ENCODE results near the gene SLC9A9.

The SLC9A9 gene

GRCh38 chr3:143693506-143693905, 154.8 kb downstream of the SLC9A9 start:
- DNase-seq (ENCODE audit: low spot score), result no peak

- no peak for DNase-seq (ENCODE audit: low spot score)
These were observed 161.6 kb downstream of the SLC9A9 start for GRCh38 chr3:143686638-143687197.

GRCh38 chr3:143685491-143685890, 162.8 kb downstream of the SLC9A9 start:
- DNase-seq (ENCODE audit: low spot score), result no peak

GRCh38 chr3:143677430-143677829, 170.8 kb downstream of the SLC9A9 start:
- DNase-seq (ENCODE audit: low spot score), result no peak

GRCh38 chr3:143676747-143677146, 171.5 kb downstream of the SLC9A9 start:
- DNase-seq (ENCODE audit: low spot score), result no peak

GRCh38 chr3:143676021-143676420, 172.2 kb downstream of the SLC9A9 start:
- no peak for DNase-seq (ENCODE audit: low spot score)

- peak; percentile 19 for DNase-seq (ENCODE audit: low spot score)
These were observed 173.9 kb downstream of the SLC9A9 start for GRCh38 chr3:143674100-143674968.

GRCh38 chr3:143672396-143673165, 175.7 kb downstream of the SLC9A9 start:
- DNase-seq (ENCODE audit: low spot score), result no peak

GRCh38 chr3:143671626-143672025, 176.6 kb downstream of the SLC9A9 start:
- DNase-seq (ENCODE audit: low spot score), result no peak

GRCh38 chr3:143668924-143669790, 179.1 kb downstream of the SLC9A9 start:
- no peak for DNase-seq (ENCODE audit: low spot score)

GRCh38 chr3:143668385-143668784, 179.9 kb downstream of the SLC9A9 start:
- DNase-seq (ENCODE audit: low spot score), result no peak

GRCh38 chr3:143661677-143662076, 186.6 kb downstream of the SLC9A9 start:
- DNase-seq (ENCODE audit: low spot score), result no peak

- no peak for DNase-seq (ENCODE audit: low spot score)
These were observed 189.4 kb downstream of the SLC9A9 start for GRCh38 chr3:143658861-143659260.

GRCh38 chr3:143658116-143658515, 190.2 kb downstream of the SLC9A9 start:
- no peak for DNase-seq (ENCODE audit: low spot score)

- no peak for DNase-seq (ENCODE audit: low spot score)
These were observed 190.9 kb downstream of the SLC9A9 start for GRCh38 chr3:143657391-143657790.

- no peak for DNase-seq (ENCODE audit: low spot score)
These were observed 193.4 kb downstream of the SLC9A9 start for GRCh38 chr3:143654906-143655305.

- DNase-seq (ENCODE audit: low spot score), result no peak
These were observed 194.3 kb downstream of the SLC9A9 start for GRCh38 chr3:143653935-143654334.

- DNase-seq (ENCODE audit: low spot score), result no peak
These were observed 194.8 kb downstream of the SLC9A9 start for GRCh38 chr3:143653493-143653892.

GRCh38 chr3:143652118-143652517, 196.2 kb downstream of the SLC9A9 start:
- no peak for DNase-seq (ENCODE audit: low spot score)

- DNase-seq (ENCODE audit: low spot score), result no peak
These were observed 197.4 kb downstream of the SLC9A9 start for GRCh38 chr3:143650827-143651226.

GRCh38 chr3:143650120-143650519, 198.1 kb downstream of the SLC9A9 start:
- no peak for DNase-seq (ENCODE audit: low spot score)

GRCh38 chr3:143648708-143649107, 199.6 kb downstream of the SLC9A9 start:
- no peak for DNase-seq (ENCODE audit: low spot score)

Data from HuH-7.5 (cell line).